GM10266 (cell line): ENCODE results near the gene ZC3H12D.
"Not testable (repeated sequence)": the region's sequence is repeated elsewhere in the genome, so short reads cannot be mapped to it uniquely, and the experiment has no call there.

Experiments
- DNase-seq: peaks from one replicate; pipeline ENCODE4 v3.0.0; 2012; ENCODE audit errors: extremely low spot score
- TF ChIP-seq, protein P1 (sequence below): IDR thresholded peaks from 2 replicates; pipeline ENCODE4 v1.5.1; 2012; ENCODE audit warnings: mild to moderate bottlenecking, low read depth; ENCODE audit not compliant: control insufficient read depth, insufficient read depth; ENCODE audit errors: missing control alignments

Gene ZC3H12D

DNA sequence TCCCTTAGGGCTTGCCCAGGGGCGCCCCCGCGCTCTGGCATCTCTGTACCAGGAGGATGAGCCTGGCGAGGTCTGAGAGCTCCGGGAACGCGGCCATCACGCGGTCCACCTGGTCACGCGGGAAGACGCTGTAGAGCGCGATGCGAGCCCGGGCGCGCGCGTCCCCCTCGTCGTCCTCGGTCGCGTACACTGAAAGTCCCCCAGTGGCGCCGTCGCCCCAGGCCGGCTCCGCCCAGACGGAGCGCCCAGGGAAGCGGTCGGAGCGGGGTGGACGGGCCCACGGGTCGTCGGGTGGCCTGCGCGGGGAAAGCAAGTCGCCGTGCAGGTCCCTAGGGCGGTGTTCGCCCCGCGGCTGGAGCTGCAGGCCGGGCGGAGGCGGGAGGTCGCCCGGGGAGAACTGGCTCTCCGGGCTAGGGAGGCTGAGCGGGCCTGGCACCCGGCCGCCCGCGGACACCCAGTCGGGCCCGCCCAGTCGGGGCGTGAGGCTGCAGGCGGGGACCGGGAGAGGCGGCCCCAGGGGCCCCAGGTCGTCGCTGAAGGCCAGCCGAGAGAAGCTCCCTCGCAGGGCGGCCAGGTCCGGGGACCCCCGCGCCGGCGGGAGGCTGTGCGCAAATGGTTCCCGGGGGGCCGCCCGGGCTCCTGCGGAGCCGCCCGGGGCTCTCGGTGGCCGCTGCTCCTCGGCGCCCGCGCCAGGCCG lies 34.0 kb downstream of the ZC3H12D start:
- no peak for DNase-seq
- TF ChIP-seq, protein P1, sequence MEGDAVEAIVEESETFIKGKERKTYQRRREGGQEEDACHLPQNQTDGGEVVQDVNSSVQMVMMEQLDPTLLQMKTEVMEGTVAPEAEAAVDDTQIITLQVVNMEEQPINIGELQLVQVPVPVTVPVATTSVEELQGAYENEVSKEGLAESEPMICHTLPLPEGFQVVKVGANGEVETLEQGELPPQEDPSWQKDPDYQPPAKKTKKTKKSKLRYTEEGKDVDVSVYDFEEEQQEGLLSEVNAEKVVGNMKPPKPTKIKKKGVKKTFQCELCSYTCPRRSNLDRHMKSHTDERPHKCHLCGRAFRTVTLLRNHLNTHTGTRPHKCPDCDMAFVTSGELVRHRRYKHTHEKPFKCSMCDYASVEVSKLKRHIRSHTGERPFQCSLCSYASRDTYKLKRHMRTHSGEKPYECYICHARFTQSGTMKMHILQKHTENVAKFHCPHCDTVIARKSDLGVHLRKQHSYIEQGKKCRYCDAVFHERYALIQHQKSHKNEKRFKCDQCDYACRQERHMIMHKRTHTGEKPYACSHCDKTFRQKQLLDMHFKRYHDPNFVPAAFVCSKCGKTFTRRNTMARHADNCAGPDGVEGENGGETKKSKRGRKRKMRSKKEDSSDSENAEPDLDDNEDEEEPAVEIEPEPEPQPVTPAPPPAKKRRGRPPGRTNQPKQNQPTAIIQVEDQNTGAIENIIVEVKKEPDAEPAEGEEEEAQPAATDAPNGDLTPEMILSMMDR = no peak

DNA sequence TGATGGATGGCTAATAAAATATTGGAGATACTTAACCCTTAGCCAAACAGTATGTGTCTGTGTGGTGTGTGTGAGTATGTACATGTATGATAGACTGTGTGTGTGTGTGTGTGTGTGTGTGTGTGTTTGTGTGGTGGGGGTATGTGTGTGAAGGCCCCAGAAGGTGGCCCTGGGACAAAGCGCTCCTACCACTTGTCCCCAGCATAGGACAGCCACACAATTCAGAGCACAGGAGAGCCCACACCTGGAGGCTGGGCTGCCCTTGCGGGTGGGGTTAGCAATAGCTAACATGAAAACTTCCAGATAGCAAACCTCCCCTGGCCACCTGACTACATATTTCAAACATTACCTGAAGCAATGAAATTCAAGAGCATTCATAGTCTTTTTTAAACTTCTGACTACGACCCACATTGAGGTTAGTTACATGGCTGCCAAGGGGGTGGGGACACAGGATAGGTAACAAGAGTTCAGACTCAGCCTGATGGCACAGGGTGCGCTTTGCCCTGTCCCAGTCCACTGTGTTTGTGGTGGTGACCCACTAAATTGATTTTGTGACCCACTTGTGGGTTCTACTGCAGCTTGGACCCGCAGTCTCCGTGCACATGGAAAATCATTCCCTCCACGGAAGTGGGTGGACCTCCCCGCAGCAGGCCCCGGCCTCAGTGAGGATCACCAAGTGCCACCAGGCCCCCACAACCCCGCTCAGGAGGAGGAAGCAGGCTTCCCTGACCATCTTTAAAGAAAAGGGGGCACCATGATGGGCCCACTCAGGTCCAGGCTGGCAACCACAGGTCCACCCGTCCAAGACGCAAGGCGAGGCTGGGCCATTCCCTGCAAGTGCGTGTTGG lies 34.8 kb downstream of the ZC3H12D start:
- TF ChIP-seq, protein P1 = no peak
- DNase-seq = no peak

DNA sequence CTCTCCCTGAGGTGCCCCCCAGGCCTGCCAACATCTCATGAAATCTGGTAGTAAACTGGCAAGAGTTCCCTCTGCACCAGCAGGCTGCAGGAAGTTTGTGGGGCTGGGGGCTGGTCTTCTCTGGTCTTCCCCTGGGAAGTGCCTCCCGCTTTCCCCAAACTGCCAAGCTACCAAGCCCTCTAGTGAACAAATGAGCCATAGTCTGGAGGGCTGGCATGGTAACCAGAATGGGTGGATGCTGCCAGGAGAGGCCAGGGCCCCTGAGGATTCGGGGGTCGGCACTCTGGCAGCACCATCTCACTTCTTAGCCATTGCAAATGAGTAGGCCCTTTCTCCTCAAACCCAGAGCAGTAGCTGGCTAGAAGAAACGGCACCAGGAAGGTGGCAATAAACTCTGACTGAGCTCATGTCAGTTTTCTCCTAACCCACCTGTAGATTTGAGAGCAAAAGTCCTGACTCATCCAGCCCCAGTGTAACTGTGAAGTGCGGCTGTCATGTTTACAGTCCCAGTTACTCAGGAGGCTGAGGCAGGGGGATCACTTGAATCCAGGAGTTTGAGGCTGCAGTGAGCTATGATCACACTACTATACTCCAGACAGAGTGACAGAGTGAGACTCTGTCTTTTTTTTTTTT lies 35.9 kb downstream of the ZC3H12D start:
- DNase-seq = no peak
- TF ChIP-seq, protein P1 = no peak

DNA sequence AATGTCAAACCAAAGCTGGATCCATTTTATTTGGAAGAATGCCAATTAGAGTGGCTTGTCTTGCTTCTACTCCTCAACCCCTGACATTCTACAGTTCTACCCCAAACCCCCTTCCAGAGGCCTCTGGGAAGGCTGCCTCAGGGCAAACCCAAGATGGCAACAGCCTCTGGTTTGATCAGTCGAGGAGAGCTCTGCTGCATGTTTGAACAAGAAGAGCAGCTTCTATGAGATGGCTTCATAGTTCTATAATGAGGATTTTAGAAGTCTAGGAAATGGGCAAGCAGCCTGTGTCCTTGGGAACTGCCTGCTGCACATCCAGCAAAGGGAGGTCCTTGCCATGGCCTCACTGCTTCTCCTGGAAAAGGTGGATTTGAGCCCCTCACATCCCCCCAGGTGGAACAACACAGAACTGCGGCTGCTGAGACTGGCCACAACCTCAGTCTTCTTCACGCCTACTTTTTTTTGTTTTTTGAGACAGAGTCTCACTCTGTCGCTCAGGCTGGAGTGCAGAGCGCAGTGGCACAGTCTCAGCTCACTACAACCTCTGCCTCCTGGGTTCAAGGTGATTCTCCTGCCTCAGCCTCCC lies 37.9 kb downstream of the ZC3H12D start:
- TF ChIP-seq, protein P1 = no peak
- DNase-seq = no peak

DNA sequence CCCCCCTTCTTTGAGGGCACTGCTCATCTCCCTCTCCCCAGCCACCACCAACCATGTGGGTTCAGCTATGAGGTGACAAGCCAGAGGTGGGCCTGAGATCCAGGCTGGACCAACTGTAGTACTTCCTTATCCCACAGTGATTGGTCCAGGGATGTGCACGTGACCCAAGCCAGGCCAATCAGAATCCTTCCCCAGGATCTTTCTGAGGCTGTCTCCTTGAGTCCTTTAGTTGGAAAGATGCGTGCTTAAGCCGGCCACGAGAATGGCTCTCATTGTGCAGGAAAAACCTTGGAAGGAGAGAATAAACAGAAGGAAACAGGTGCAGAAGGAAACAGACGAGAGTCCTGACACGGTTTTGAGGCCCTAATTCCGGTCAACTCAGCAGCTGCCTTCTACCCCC lies 39.2 kb downstream of the ZC3H12D start:
- DNase-seq = no peak
- TF ChIP-seq, protein P1 = no peak

DNA sequence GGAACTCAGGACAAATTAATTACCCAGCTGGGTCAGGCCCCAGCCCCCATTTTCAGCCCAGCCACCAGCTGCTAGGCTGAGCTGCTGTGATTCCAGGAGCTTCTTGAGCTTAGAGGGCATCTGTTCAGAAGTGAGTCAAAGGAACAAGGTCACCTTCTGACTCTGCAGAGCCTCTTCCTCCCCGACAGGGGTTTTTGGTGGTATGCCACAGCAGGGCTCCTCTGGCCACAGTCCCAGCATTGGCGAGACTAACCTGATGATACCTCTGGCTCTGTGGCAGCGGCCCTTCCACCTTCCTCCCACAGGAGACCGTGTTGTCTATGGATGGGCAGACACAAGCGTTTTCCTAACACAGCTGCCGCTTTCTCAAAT lies 39.7 kb downstream of the ZC3H12D start:
- DNase-seq = no peak

DNA sequence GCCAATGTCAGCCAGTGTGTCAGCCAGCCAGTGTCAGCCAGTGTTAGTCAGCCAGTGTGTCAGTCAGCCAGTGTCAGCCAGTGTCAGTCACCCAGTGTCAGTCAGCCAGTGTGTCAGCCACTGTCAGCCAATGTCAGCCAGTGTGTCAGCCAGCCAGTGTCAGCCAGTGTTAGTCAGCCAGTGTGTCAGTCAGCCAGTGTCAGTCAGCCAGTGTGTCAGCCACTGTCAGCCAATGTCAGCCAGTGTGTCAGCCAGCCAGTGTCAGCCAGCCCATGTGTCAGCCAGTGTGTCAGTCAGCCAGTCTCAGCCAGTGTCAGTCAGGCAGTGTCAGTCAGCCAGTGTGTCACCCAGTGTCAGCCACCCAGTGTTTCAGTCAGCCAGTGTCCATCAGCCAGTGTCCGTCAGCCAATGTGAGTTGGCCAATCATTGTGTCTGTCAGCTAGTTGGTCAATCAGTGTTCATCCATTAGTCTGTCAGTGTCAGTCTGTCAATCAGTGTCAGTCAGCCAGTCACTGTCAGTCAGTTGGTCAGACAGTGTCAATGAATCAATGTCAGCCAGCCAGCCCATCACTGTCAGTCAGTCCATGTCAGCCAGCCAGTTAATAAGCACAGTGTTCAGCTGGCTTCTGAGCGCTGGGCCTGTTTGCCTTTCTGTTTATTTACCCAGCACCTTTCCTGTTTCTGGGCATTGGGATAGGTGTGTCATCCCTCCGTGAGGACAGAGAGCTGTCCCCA lies 40.3 kb downstream of the ZC3H12D start:
- not testable (repeated sequence) for DNase-seq

More for the DNA sequence above, 39.7 kb downstream of the ZC3H12D start:
- TF ChIP-seq, protein P1 = no peak
